HG03175 (cell line): ENCODE measurements around the gene RPS6KB2.

Experiments
- ATAC-seq: cut with Tn5 transposase; IDR thresholded peaks from one replicate; pipeline ENCODE4 v1.9.1; 2021; ENCODE audit warnings: mild to moderate bottlenecking, moderate library complexity; ENCODE audit not compliant: unreplicated experiment

The RPS6KB2 gene

GRCh38 chr11:67410369-67410831, 17.9 kb upstream of the RPS6KB2 start:
- ATAC-seq: no peak

- no peak for ATAC-seq
Observed at GRCh38 chr11:67410984-67411784, 17.1 kb upstream of the RPS6KB2 start.

GRCh38 chr11:67411785-67412152, 16.5 kb upstream of the RPS6KB2 start:
- ATAC-seq: no peak

- no peak for ATAC-seq
Observed at GRCh38 chr11:67412495-67413179, 15.7 kb upstream of the RPS6KB2 start.

GRCh38 chr11:67413266-67413849, 14.9 kb upstream of the RPS6KB2 start:
- no peak for ATAC-seq

GRCh38 chr11:67415501-67416304, 12.6 kb upstream of the RPS6KB2 start, which contains the start of gene CARNS1:
CARNS1 (plus strand) TSS chr11:67415678; CDS start chr11:67416200, 522 bp downstream.
- ATAC-seq: no peak

- ATAC-seq: no peak
Observed at GRCh38 chr11:67416416-67417335, 11.6 kb upstream of the RPS6KB2 start.

- ATAC-seq: no peak
Observed at GRCh38 chr11:67417425-67417824, 10.9 kb upstream of the RPS6KB2 start.

- no peak for ATAC-seq
Observed at GRCh38 chr11:67418476-67419281, 9.6 kb upstream of the RPS6KB2 start.

GRCh38 chr11:67419325-67420049, 8.8 kb upstream of the RPS6KB2 start:
- no peak for ATAC-seq

- no peak for ATAC-seq
Observed at GRCh38 chr11:67420147-67420645, 8.1 kb upstream of the RPS6KB2 start.

- ATAC-seq: peak; percentile 86
Observed at GRCh38 chr11:67420646-67421429, 7.5 kb upstream of the RPS6KB2 start.

GRCh38 chr11:67421430-67422031, 6.8 kb upstream of the RPS6KB2 start:
- no peak for ATAC-seq

GRCh38 chr11:67422891-67423290, 5.4 kb upstream of the RPS6KB2 start:
- ATAC-seq: no peak

GRCh38 chr11:67423466-67423865, 4.8 kb upstream of the RPS6KB2 start:
- no peak for ATAC-seq

GRCh38 chr11:67423891-67424613, 4.2 kb upstream of the RPS6KB2 start:
- no peak for ATAC-seq
